SK-N-SH treated with all-trans-retinoic acid at 6 μM for 48 hours (cell line): ENCODE measurements around the gene EPS8L1.

ENCODE experiments used
- ATAC-seq: fragments of 200-7000 bp; cut with Tn5 transposase; 3 replicates; pipeline ENCODE4 v1.9.1; 2020; ENCODE audit warnings: mild to moderate bottlenecking, moderate library complexity
- ARNTL ChIP-seq: fragments of 450-650 bp; formaldehyde crosslinking; IDR thresholded peaks from 2 replicates; pipeline ENCODE4 v1.5.0; 2020; ENCODE audit warnings: low read depth, mild to moderate bottlenecking, moderate library complexity, borderline replicate concordance
- BACH2 ChIP-seq: fragments of 250-450 bp; sonication (Bioruptor Pico); IDR thresholded peaks from 2 replicates; pipeline ENCODE4 v1.9.0; 2021; ENCODE audit warnings: mild to moderate bottlenecking, borderline replicate concordance
- CREB5 ChIP-seq: fragments of 250-450 bp; sonication (Bioruptor Pico); IDR thresholded peaks from 2 replicates; pipeline ENCODE4 v1.5.1; 2020; ENCODE audit warnings: low read depth, mild to moderate bottlenecking, moderate library complexity
- CSDC2 ChIP-seq: fragments of 250-450 bp; sonication (Bioruptor Pico); IDR thresholded peaks from 2 replicates; pipeline ENCODE4 v1.5.0; 2020; ENCODE audit warnings: mild to moderate bottlenecking, moderate library complexity
- CSRNP3 ChIP-seq: fragments of 250-450 bp; sonication (Bioruptor Pico); IDR thresholded peaks from 2 replicates; pipeline ENCODE4 v1.5.1; 2021; ENCODE audit warnings: mild to moderate bottlenecking, moderate library complexity
- ESRRG ChIP-seq: fragments of 250-450 bp; sonication (Bioruptor Pico); IDR thresholded peaks from 2 replicates; pipeline ENCODE4 v1.6.1; 2021; ENCODE audit warnings: mild to moderate bottlenecking
- GLIS3 ChIP-seq: fragments of 250-450 bp; sonication (Bioruptor Pico); IDR thresholded peaks from 2 replicates; pipeline ENCODE4 v1.5.0; 2020; ENCODE audit warnings: mild to moderate bottlenecking, moderate library complexity
- ISL1 ChIP-seq: fragments of 250-450 bp; sonication (Bioruptor Pico); IDR thresholded peaks from 2 replicates; pipeline ENCODE4 v2.1.2; 2022; ENCODE audit warnings: mild to moderate bottlenecking, moderate library complexity
- PPARA ChIP-seq: fragments of 250-450 bp; sonication (Bioruptor Pico); IDR thresholded peaks from 2 replicates; pipeline ENCODE4 v1.5.0; 2020; ENCODE audit warnings: mild to moderate bottlenecking, borderline replicate concordance
- RARB ChIP-seq: fragments of 250-450 bp; sonication (Bioruptor Pico); IDR thresholded peaks from 2 replicates; pipeline ENCODE4 v1.8.0; 2021; ENCODE audit warnings: mild to moderate bottlenecking, moderate library complexity
- TCF4 ChIP-seq: fragments of 250-450 bp; sonication (Bioruptor Pico); IDR thresholded peaks from 2 replicates; pipeline ENCODE4 v1.8.0; 2021; ENCODE audit warnings: mild to moderate bottlenecking, moderate library complexity, borderline replicate concordance
- TOX ChIP-seq: fragments of 250-450 bp; sonication (Bioruptor Pico); IDR thresholded peaks from 2 replicates; pipeline ENCODE4 v1.8.0; 2021; ENCODE audit warnings: mild to moderate bottlenecking, moderate library complexity, borderline replicate concordance
- TSHZ2 ChIP-seq: fragments of 250-450 bp; sonication (Bioruptor Pico); IDR thresholded peaks from 2 replicates; pipeline ENCODE4 v1.5.0; 2020; ENCODE audit warnings: mild to moderate bottlenecking, moderate library complexity
- ZFP3 ChIP-seq: fragments of 250-450 bp; sonication (Bioruptor Pico); IDR thresholded peaks from 2 replicates; pipeline ENCODE4 v1.5.0; 2020; ENCODE audit warnings: mild to moderate bottlenecking, moderate library complexity
- ZFP30 ChIP-seq: fragments of 450-650 bp; formaldehyde crosslinking; IDR thresholded peaks from 2 replicates; pipeline ENCODE4 v1.5.0; 2022; ENCODE audit warnings: mild to moderate bottlenecking, moderate library complexity
- ZNF565 ChIP-seq: fragments of 450-650 bp; formaldehyde crosslinking; conservative IDR thresholded peaks from 2 replicates; pipeline ENCODE4 v1.5.0; 2020; ENCODE audit warnings: low read depth, mild to moderate bottlenecking, moderate library complexity
- ZNF70 ChIP-seq: fragments of 450-650 bp; formaldehyde crosslinking; IDR thresholded peaks from 2 replicates; pipeline ENCODE4 v1.5.0; 2020; ENCODE audit warnings: mild to moderate bottlenecking, moderate library complexity
- ZNF8 ChIP-seq: fragments of 450-650 bp; formaldehyde crosslinking; IDR thresholded peaks from 2 replicates; pipeline ENCODE4 v1.5.0; 2020; ENCODE audit warnings: mild to moderate bottlenecking, moderate library complexity
- TF ChIP-seq, protein P1 (sequence below): fragments of 250-450 bp; sonication (Bioruptor Pico); IDR thresholded peaks from 2 replicates; pipeline ENCODE4 v1.8.0; 2020; ENCODE audit warnings: mild to moderate bottlenecking, moderate library complexity, borderline replicate concordance

The EPS8L1 gene

DNA sequence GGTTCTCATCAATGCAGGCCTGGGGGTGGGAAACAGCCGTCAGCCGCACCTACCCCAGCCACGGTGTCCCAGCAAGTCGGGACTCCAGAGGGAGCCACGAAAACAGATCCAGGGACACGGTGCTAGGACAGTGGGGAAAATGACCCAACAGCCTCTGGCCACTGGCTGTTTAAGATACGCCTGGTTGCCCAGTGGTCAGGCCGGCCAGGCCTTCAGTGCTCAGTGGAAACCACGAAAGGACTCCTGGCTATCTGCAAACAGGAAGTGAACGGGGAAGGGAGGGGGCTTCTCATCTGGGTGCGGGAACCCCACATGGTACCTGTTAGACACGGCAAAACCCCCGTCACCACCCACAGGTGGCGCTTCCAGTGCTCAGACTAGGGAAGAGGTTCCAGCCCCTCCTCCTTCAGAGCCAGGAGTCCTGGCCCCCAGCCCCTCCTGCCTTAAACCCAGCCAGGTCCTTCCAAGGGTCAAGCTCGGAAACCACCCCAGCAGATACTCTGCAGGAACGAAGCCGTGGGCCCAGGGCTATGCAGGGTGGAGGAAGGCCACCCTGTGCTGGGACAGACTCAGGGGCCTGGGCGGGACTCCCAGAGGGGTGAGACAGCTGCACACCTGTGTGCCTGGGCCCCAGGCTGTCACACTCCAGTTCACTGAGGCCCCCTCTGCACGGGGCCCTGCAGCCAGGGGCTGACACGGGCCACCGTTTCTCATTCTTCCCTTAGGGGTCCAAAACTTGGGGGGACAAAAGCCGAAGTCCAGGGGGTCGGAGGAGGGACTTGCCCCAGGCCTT, 37.3 kb downstream of the EPS8L1 start:
- TF ChIP-seq GLIS3 (CRISPR knock-in tag): no peak
- no peak for TF ChIP-seq CREB5 (CRISPR knock-in tag)
- TF ChIP-seq TCF4 (CRISPR knock-in tag): no peak
- TF ChIP-seq ZNF8 (CRISPR knock-in tag): no peak
- TF ChIP-seq ARNTL (CRISPR knock-in tag): no peak
- no peak for TF ChIP-seq ESRRG (CRISPR knock-in tag)
- no peak for TF ChIP-seq ZFP3
- TF ChIP-seq ZNF70 (CRISPR knock-in tag): no peak
- TF ChIP-seq BACH2: no peak
- TF ChIP-seq ZFP30 (CRISPR knock-in tag): no peak
- TF ChIP-seq CSDC2 (CRISPR knock-in tag): no peak
- TF ChIP-seq ZNF565: no peak
- TF ChIP-seq TOX (CRISPR knock-in tag): no peak
- no peak for TF ChIP-seq CSRNP3 (CRISPR knock-in tag)
- no peak for TF ChIP-seq TSHZ2
- no peak for TF ChIP-seq ISL1 (CRISPR knock-in tag)
- no peak for TF ChIP-seq PPARA (CRISPR knock-in tag)
- TF ChIP-seq, protein P1, sequence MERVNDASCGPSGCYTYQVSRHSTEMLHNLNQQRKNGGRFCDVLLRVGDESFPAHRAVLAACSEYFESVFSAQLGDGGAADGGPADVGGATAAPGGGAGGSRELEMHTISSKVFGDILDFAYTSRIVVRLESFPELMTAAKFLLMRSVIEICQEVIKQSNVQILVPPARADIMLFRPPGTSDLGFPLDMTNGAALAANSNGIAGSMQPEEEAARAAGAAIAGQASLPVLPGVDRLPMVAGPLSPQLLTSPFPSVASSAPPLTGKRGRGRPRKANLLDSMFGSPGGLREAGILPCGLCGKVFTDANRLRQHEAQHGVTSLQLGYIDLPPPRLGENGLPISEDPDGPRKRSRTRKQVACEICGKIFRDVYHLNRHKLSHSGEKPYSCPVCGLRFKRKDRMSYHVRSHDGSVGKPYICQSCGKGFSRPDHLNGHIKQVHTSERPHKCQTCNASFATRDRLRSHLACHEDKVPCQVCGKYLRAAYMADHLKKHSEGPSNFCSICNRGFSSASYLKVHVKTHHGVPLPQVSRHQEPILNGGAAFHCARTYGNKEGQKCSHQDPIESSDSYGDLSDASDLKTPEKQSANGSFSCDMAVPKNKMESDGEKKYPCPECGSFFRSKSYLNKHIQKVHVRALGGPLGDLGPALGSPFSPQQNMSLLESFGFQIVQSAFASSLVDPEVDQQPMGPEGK (CRISPR knock-in tag): no peak
- ATAC-seq: no peak

DNA sequence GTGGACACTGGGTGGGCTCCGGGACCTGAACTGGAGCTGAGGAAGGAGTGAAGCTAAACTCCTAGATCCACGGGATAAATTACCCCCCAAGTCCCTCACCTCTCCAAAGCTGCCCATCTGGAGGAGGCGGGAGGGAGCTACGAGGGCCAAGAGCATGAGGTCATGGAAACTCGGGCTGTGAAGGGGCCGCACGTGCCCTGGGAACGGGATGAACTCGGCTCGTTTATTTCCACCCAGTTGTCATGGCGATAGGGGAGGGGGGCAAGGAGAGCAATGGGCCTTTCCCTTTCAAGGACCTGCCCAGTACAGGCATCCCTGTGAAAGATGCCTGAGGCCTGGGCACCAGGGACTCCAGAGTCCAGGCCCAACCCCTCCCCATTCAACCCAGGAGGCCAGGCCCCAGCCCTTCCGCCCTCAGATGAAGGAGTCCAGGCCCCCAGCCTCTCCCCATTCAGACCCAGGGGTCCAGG, 37.9 kb downstream of the EPS8L1 start:
- peak; percentile 11 for ATAC-seq
- TF ChIP-seq, protein P1 (CRISPR knock-in tag): no peak
- TF ChIP-seq CSDC2 (CRISPR knock-in tag) (no peak), ARNTL (CRISPR knock-in tag) (no peak), ISL1 (CRISPR knock-in tag) (no peak), CREB5 (CRISPR knock-in tag) (0 out of 2 replicates have a peak, but pooled peaks have one; percentile 32), ZNF8 (CRISPR knock-in tag) (no peak), RARB (no peak), TCF4 (CRISPR knock-in tag) (no peak)
